Measurements from ENCODE around the gene F2. TPM values are rescaled to one million over a fixed set of nuclear protein-coding genes. Genes with fewer than 3 reads are reported as not detected.

F2 gene
- total RNA-seq, 1 donor from 2014 or later, result 0.19 TPM

GRCh38 chr11:46721286-46721685, 2.3 kb downstream of the F2 start:
- TF ChIP-seq CTCF (IDR thresholded peaks at IDR 0.05), result no peak
- no peak overlapping the region for H3K4me3 Mint-ChIP-seq (ENCODE audit: unreplicated experiment)
- H3K4me1 Mint-ChIP-seq (ENCODE audit: unreplicated experiment), result peaks cover 8% of the 10 kb centered on the region
- no peak overlapping the region for H3K27ac Mint-ChIP-seq (ENCODE audit: unreplicated experiment)
- no peak for DNase-seq (ENCODE audit: extremely low spot score, unreplicated experiment)
- no peaks in the 10 kb centered on the region for H3K36me3 Mint-ChIP-seq (ENCODE audit: unreplicated experiment)
- H3K9me3 Mint-ChIP-seq (ENCODE audit: unreplicated experiment), result no peaks in the 10 kb centered on the region
- H3K27me3 Mint-ChIP-seq (ENCODE audit: unreplicated experiment), result no peaks in the 10 kb centered on the region

GRCh38 chr11:46722566-46723358, 3.7 kb downstream of the F2 start:
- H3K4me1 Mint-ChIP-seq (ENCODE audit: unreplicated experiment), result peaks cover 8% of the 10 kb centered on the region
- H3K27ac Mint-ChIP-seq (ENCODE audit: unreplicated experiment), result no peak overlapping the region
- no peak overlapping the region for H3K4me3 Mint-ChIP-seq (ENCODE audit: unreplicated experiment)
- DNase-seq (ENCODE audit: extremely low spot score, unreplicated experiment), result no peak
- H3K9me3 Mint-ChIP-seq (ENCODE audit: unreplicated experiment), result no peaks in the 10 kb centered on the region
- TF ChIP-seq CTCF (IDR thresholded peaks at IDR 0.05), result no peak
- H3K27me3 Mint-ChIP-seq (ENCODE audit: unreplicated experiment), result no peaks in the 10 kb centered on the region
- no peaks in the 10 kb centered on the region for H3K36me3 Mint-ChIP-seq (ENCODE audit: unreplicated experiment)

- Mint-ChIP-seq H3K9me3 (ENCODE audit: unreplicated experiment) (no peaks in the 10 kb centered on the region), H3K27me3 (ENCODE audit: unreplicated experiment) (no peaks in the 10 kb centered on the region), H3K4me1 (ENCODE audit: unreplicated experiment) (peaks cover 6% of the 10 kb centered on the region), H3K36me3 (ENCODE audit: unreplicated experiment) (no peaks in the 10 kb centered on the region), H3K4me3 (ENCODE audit: unreplicated experiment) (no peak overlapping the region), H3K27ac (ENCODE audit: unreplicated experiment) (no peak overlapping the region)
- no peak for DNase-seq (ENCODE audit: extremely low spot score, unreplicated experiment)
- TF ChIP-seq CTCF (IDR thresholded peaks at IDR 0.05), result no peak
Measured at GRCh38 chr11:46723359-46723680, 4.3 kb downstream of the F2 start.

GRCh38 chr11:46724088-46724487, 5.1 kb downstream of the F2 start:
- no peaks in the 10 kb centered on the region for H3K36me3 Mint-ChIP-seq (ENCODE audit: unreplicated experiment)
- H3K27ac Mint-ChIP-seq (ENCODE audit: unreplicated experiment), result no peak overlapping the region
- DNase-seq (ENCODE audit: extremely low spot score, unreplicated experiment), result no peak
- H3K4me1 Mint-ChIP-seq (ENCODE audit: unreplicated experiment), result peaks cover 3% of the 10 kb centered on the region
- no peaks in the 10 kb centered on the region for H3K27me3 Mint-ChIP-seq (ENCODE audit: unreplicated experiment)
- no peak overlapping the region for H3K4me3 Mint-ChIP-seq (ENCODE audit: unreplicated experiment)
- no peaks in the 10 kb centered on the region for H3K9me3 Mint-ChIP-seq (ENCODE audit: unreplicated experiment)
- TF ChIP-seq CTCF (IDR thresholded peaks at IDR 0.05), result no peak

GRCh38 chr11:46725338-46726205, 6.6 kb downstream of the F2 start:
- no peaks in the 10 kb centered on the region for H3K4me1 Mint-ChIP-seq (ENCODE audit: unreplicated experiment)
- no peaks in the 10 kb centered on the region for H3K27me3 Mint-ChIP-seq (ENCODE audit: unreplicated experiment)
- no peak for DNase-seq (ENCODE audit: extremely low spot score, unreplicated experiment)
- H3K27ac Mint-ChIP-seq (ENCODE audit: unreplicated experiment), result no peak overlapping the region
- no peaks in the 10 kb centered on the region for H3K36me3 Mint-ChIP-seq (ENCODE audit: unreplicated experiment)
- no peaks in the 10 kb centered on the region for H3K9me3 Mint-ChIP-seq (ENCODE audit: unreplicated experiment)
- no peak for TF ChIP-seq CTCF (IDR thresholded peaks at IDR 0.05)
- no peak overlapping the region for H3K4me3 Mint-ChIP-seq (ENCODE audit: unreplicated experiment)

Measured in osteocyte (in vitro differentiated cells).